ENCODE data around the gene RPL18.

RPL18 gene

GRCh38 chr19:48609571-48610108, 9.3 kb downstream of the RPL18 start:
- Histone ChIP-seq H3K36me3 (ENCODE audit: control insufficient read depth, insufficient read depth, low read length) (0 out of 2 replicates have a peak, but pooled peaks cover 2% of the 10 kb centered on the region), H3K9me3 (ENCODE audit: control insufficient read depth, insufficient read depth, low read length) (no peaks in the 10 kb centered on the region), H3K9ac (ENCODE audit: low read depth, low read length) (no peak overlapping the region), H3K27ac (ENCODE audit: low read depth, low read length) (no peak overlapping the region), H3K27me3 (ENCODE audit: control insufficient read depth, insufficient read depth, low read length) (no peaks in the 10 kb centered on the region), H3K4me1 (ENCODE audit: control insufficient read depth, insufficient read depth, low read length) (peaks cover 9% of the 10 kb centered on the region), H3K4me3 (ENCODE audit: low read depth, low read length) (no peak overlapping the region)

GRCh38 chr19:48608798-48609263, 10.1 kb downstream of the RPL18 start:
- no peak overlapping the region for H3K27ac ChIP-seq (ENCODE audit: low read depth, low read length)
- H3K4me3 ChIP-seq (ENCODE audit: low read depth, low read length), result no peak overlapping the region
- no peak overlapping the region for H3K9ac ChIP-seq (ENCODE audit: low read depth, low read length)

GRCh38 chr19:48607359-48607755, 11.6 kb downstream of the RPL18 start:
- H3K9me3 ChIP-seq (ENCODE audit: control insufficient read depth, insufficient read depth, low read length), result no peaks in the 10 kb centered on the region
- 0 out of 2 replicates have a peak, but pooled peaks cover 2% of the 10 kb centered on the region for H3K36me3 ChIP-seq (ENCODE audit: control insufficient read depth, insufficient read depth, low read length)
- no peak overlapping the region for H3K27ac ChIP-seq (ENCODE audit: low read depth, low read length)
- no peak overlapping the region for H3K9ac ChIP-seq (ENCODE audit: low read depth, low read length)
- no peaks in the 10 kb centered on the region for H3K27me3 ChIP-seq (ENCODE audit: control insufficient read depth, insufficient read depth, low read length)
- no peaks in the 10 kb centered on the region for H3K4me1 ChIP-seq (ENCODE audit: control insufficient read depth, insufficient read depth, low read length)
- no peak overlapping the region for H3K4me3 ChIP-seq (ENCODE audit: low read depth, low read length)

More at GRCh38 chr19:48608798-48609263, 10.1 kb downstream of the RPL18 start:
- Histone ChIP-seq H3K9me3 (ENCODE audit: control insufficient read depth, insufficient read depth, low read length) (no peaks in the 10 kb centered on the region), H3K4me1 (ENCODE audit: control insufficient read depth, insufficient read depth, low read length) (peaks cover 2% of the 10 kb centered on the region), H3K27me3 (ENCODE audit: control insufficient read depth, insufficient read depth, low read length) (no peaks in the 10 kb centered on the region), H3K36me3 (ENCODE audit: control insufficient read depth, insufficient read depth, low read length) (0 out of 2 replicates have a peak, but pooled peaks cover 2% of the 10 kb centered on the region)

GRCh38 chr19:48606463-48607358, 12.3 kb downstream of the RPL18 start, which contains the start of gene SPACA4:
Gene SPACA4 (plus strand): TSS chr19:48606742. CDS start chr19:48606979, 237 bp downstream.
- Histone ChIP-seq H3K36me3 (ENCODE audit: control insufficient read depth, insufficient read depth, low read length) (0 out of 2 replicates have a peak, but pooled peaks cover 2% of the 10 kb centered on the region), H3K9me3 (ENCODE audit: control insufficient read depth, insufficient read depth, low read length) (no peaks in the 10 kb centered on the region), H3K27me3 (ENCODE audit: control insufficient read depth, insufficient read depth, low read length) (no peaks in the 10 kb centered on the region), H3K4me1 (ENCODE audit: control insufficient read depth, insufficient read depth, low read length) (no peaks in the 10 kb centered on the region), H3K27ac (ENCODE audit: low read depth, low read length) (no peak within 1 kb of the TSS), H3K9ac (ENCODE audit: low read depth, low read length) (no peak within 1 kb of the TSS), H3K4me3 (ENCODE audit: low read depth, low read length) (no peak within 1 kb of the TSS)

GRCh38 chr19:48603850-48604249, 15.1 kb downstream of the RPL18 start:
- no peaks in the 10 kb centered on the region for H3K9me3 ChIP-seq (ENCODE audit: control insufficient read depth, insufficient read depth, low read length)
- no peak overlapping the region for H3K27ac ChIP-seq (ENCODE audit: low read depth, low read length)
- H3K4me3 ChIP-seq (ENCODE audit: low read depth, low read length), result no peak overlapping the region
- no peaks in the 10 kb centered on the region for H3K4me1 ChIP-seq (ENCODE audit: control insufficient read depth, insufficient read depth, low read length)
- H3K9ac ChIP-seq (ENCODE audit: low read depth, low read length), result no peak overlapping the region
- H3K36me3 ChIP-seq (ENCODE audit: control insufficient read depth, insufficient read depth, low read length), result 0 out of 2 replicates have a peak, but pooled peaks cover 2% of the 10 kb centered on the region
- no peaks in the 10 kb centered on the region for H3K27me3 ChIP-seq (ENCODE audit: control insufficient read depth, insufficient read depth, low read length)

- Histone ChIP-seq H3K27ac (ENCODE audit: low read depth, low read length) (no peak overlapping the region), H3K9ac (ENCODE audit: low read depth, low read length) (no peak overlapping the region), H3K4me3 (ENCODE audit: low read depth, low read length) (no peak overlapping the region), H3K27me3 (ENCODE audit: control insufficient read depth, insufficient read depth, low read length) (no peaks in the 10 kb centered on the region), H3K9me3 (ENCODE audit: control insufficient read depth, insufficient read depth, low read length) (no peaks in the 10 kb centered on the region), H3K36me3 (ENCODE audit: control insufficient read depth, insufficient read depth, low read length) (0 out of 2 replicates have a peak, but pooled peaks cover 2% of the 10 kb centered on the region), H3K4me1 (ENCODE audit: control insufficient read depth, insufficient read depth, low read length) (no peaks in the 10 kb centered on the region)
Measured at GRCh38 chr19:48603449-48603848, 15.5 kb downstream of the RPL18 start.

GRCh38 chr19:48603001-48603400, 16.0 kb downstream of the RPL18 start:
- H3K27ac ChIP-seq (ENCODE audit: low read depth, low read length), result no peak overlapping the region
- H3K4me3 ChIP-seq (ENCODE audit: low read depth, low read length), result no peak overlapping the region
- no peak overlapping the region for H3K9ac ChIP-seq (ENCODE audit: low read depth, low read length)
- 0 out of 2 replicates have a peak, but pooled peaks cover 2% of the 10 kb centered on the region for H3K36me3 ChIP-seq (ENCODE audit: control insufficient read depth, insufficient read depth, low read length)
- H3K9me3 ChIP-seq (ENCODE audit: control insufficient read depth, insufficient read depth, low read length), result no peaks in the 10 kb centered on the region
- H3K27me3 ChIP-seq (ENCODE audit: control insufficient read depth, insufficient read depth, low read length), result no peaks in the 10 kb centered on the region
- H3K4me1 ChIP-seq (ENCODE audit: control insufficient read depth, insufficient read depth, low read length), result no peaks in the 10 kb centered on the region

- Histone ChIP-seq H3K27me3 (ENCODE audit: control insufficient read depth, insufficient read depth, low read length) (no peaks in the 10 kb centered on the region), H3K4me1 (ENCODE audit: control insufficient read depth, insufficient read depth, low read length) (no peaks in the 10 kb centered on the region), H3K9ac (ENCODE audit: low read depth, low read length) (no peak overlapping the region), H3K27ac (ENCODE audit: low read depth, low read length) (no peak overlapping the region), H3K9me3 (ENCODE audit: control insufficient read depth, insufficient read depth, low read length) (no peaks in the 10 kb centered on the region), H3K4me3 (ENCODE audit: low read depth, low read length) (no peak overlapping the region), H3K36me3 (ENCODE audit: control insufficient read depth, insufficient read depth, low read length) (no peaks in the 10 kb centered on the region)
Measured at GRCh38 chr19:48600679-48601417, 18.1 kb downstream of the RPL18 start.

- Histone ChIP-seq H3K27ac (ENCODE audit: low read depth, low read length) (no peak overlapping the region), H3K9ac (ENCODE audit: low read depth, low read length) (no peak overlapping the region), H3K36me3 (ENCODE audit: control insufficient read depth, insufficient read depth, low read length) (no peaks in the 10 kb centered on the region), H3K9me3 (ENCODE audit: control insufficient read depth, insufficient read depth, low read length) (no peaks in the 10 kb centered on the region), H3K4me3 (ENCODE audit: low read depth, low read length) (no peak overlapping the region), H3K27me3 (ENCODE audit: control insufficient read depth, insufficient read depth, low read length) (no peaks in the 10 kb centered on the region), H3K4me1 (ENCODE audit: control insufficient read depth, insufficient read depth, low read length) (no peaks in the 10 kb centered on the region)
Measured at GRCh38 chr19:48598996-48599700, 19.8 kb downstream of the RPL18 start.

- Histone ChIP-seq H3K9ac (ENCODE audit: low read depth, low read length) (no peak overlapping the region), H3K9me3 (ENCODE audit: control insufficient read depth, insufficient read depth, low read length) (no peaks in the 10 kb centered on the region), H3K27ac (ENCODE audit: low read depth, low read length) (no peak overlapping the region), H3K4me1 (ENCODE audit: control insufficient read depth, insufficient read depth, low read length) (no peaks in the 10 kb centered on the region), H3K4me3 (ENCODE audit: low read depth, low read length) (no peak overlapping the region), H3K36me3 (ENCODE audit: control insufficient read depth, insufficient read depth, low read length) (no peaks in the 10 kb centered on the region), H3K27me3 (ENCODE audit: control insufficient read depth, insufficient read depth, low read length) (no peaks in the 10 kb centered on the region)
Measured at GRCh38 chr19:48596679-48597465, 22.1 kb downstream of the RPL18 start.
